Measurements from ENCODE around the gene OSBP2.

Gene OSBP2

DNA sequence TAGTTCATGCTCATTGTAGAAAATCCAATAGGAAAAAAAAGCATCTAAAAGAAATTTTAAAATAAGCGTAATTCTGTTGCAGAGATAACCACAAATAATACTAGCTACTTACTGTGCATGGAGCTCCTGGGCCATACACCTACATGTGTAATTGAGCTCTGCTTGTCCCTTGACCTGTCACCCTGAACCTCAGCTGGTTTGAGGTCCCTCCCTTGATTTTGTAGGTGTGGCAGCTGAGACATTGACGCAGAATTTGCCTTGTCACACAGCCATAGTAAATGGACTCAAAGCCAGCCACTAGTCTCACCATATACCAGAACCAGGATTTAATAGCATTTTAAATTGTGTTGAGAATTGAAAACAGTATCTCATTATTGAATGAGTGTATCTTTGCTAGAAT, 138.6 kb downstream of the OSBP2 start:
- TF ChIP-seq, protein P1, sequence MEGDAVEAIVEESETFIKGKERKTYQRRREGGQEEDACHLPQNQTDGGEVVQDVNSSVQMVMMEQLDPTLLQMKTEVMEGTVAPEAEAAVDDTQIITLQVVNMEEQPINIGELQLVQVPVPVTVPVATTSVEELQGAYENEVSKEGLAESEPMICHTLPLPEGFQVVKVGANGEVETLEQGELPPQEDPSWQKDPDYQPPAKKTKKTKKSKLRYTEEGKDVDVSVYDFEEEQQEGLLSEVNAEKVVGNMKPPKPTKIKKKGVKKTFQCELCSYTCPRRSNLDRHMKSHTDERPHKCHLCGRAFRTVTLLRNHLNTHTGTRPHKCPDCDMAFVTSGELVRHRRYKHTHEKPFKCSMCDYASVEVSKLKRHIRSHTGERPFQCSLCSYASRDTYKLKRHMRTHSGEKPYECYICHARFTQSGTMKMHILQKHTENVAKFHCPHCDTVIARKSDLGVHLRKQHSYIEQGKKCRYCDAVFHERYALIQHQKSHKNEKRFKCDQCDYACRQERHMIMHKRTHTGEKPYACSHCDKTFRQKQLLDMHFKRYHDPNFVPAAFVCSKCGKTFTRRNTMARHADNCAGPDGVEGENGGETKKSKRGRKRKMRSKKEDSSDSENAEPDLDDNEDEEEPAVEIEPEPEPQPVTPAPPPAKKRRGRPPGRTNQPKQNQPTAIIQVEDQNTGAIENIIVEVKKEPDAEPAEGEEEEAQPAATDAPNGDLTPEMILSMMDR (conservative IDR thresholded peaks at IDR 0.05; ENCODE audit: low read length), result no peak
- no peak overlapping the region for H3K4me3 ChIP-seq (ENCODE audit: low read length)
- no peak for DNase-seq (ENCODE audit: low read depth)

DNA sequence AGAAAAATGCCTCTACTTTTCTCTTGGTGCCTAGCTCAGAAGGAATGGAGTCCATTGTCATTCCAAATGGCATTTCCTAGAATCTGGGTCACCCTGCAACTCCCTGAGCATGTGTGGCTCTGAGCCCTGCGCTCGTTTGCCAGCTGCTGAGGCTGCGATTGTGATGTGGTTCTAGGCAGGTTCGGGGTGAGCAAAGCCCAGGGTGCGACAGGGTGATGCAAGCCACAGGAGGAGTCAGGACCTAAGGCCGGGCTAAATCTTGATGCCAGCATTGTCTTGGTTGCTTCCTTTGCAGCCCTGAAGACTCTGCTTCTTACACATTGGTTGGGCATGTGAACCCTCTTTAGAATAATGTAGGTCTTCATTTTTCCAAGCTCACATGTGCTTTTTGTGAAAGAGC, 142.9 kb downstream of the OSBP2 start:
- H3K4me3 ChIP-seq (ENCODE audit: low read length), result no peak overlapping the region
- TF ChIP-seq, protein P1 (conservative IDR thresholded peaks at IDR 0.05; ENCODE audit: low read length), result no peak
- no peak for DNase-seq (ENCODE audit: low read depth)

DNA sequence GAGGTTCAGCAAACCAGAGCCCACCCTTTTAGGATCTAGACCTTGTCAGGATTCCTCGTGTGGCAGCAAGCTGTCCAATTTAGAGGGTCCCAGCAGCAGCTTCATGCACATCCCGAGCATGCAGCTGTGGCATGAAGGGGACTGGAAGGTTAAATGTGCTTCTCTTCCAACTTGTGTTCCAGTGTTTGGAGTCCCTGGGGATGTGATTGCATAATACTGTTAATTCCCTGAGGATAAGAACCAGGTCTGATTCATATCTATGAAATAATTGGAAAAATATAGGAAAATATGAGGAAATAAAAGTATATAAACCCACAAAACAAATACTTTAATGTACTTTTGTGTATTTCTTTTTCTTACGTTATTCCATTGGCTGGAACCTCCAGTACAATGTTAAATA, 143.4 kb downstream of the OSBP2 start:
- no peak for DNase-seq (ENCODE audit: low read depth)

DNA sequence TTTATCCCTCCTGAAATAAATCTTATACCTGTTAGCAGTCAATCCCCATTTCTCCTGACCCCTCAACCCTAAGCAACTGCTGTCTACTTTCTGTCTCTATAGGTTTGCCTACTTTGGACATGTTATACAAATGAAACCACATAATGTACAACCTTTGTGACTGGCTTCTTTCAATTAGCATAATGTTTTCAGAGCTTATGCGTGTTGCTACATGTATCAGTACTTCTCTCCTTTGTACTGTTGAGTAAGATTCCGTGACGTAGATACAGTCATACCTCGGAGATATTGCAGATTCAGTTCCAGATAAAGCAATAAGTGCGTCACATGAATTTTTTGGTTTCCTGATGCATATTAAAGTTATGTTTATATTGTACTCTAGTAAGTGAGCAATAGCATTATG, 146.6 kb downstream of the OSBP2 start:
- TF ChIP-seq, protein P1 (conservative IDR thresholded peaks at IDR 0.05; ENCODE audit: low read length), result no peak
- H3K4me3 ChIP-seq (ENCODE audit: low read length), result no peak overlapping the region
- no peak for DNase-seq (ENCODE audit: low read depth)

More for the DNA sequence above, 143.4 kb downstream of the OSBP2 start:
- no peak overlapping the region for H3K4me3 ChIP-seq (ENCODE audit: low read length)
- TF ChIP-seq, protein P1 (conservative IDR thresholded peaks at IDR 0.05; ENCODE audit: low read length), result no peak

DNA sequence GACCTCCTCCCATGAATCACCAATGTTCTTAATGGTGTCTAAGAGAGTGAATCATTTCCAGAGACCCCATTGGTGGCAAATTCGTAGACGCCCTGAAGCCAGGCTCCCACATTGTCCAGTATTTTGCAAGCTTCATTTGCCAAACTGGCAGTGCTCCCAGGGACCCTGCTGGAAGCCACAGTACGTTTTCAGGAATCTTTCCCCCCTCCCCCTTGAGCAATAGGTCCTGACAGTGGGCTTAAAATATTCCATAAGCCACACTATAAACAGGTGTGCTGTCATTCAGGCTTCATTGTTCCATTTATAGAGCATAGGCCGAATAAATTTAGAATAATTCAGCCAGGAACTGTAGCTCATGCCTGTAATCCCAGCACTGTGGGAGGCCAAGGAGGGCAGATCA, 148.6 kb downstream of the OSBP2 start:
- no peak for DNase-seq (ENCODE audit: low read depth)

DNA sequence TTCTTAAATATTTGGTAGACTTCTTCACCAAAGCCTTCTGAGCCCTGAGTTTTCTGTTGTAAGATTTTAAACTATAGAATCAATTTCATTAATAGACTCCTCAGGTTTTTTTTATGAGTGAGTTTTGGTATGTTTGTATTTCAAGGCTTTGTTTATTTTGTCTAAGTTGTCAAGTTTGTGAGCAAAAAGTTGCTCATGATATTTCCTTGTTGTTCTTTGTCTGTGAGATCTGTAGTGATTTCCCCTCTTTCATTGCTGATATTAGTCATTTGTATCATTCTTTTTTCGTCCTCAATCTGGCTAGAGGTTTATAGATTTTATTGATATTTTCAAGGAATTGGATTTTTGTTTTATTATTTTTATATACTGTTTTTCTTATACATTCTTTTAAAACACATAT, 152.9 kb downstream of the OSBP2 start:
- TF ChIP-seq, protein P1 (conservative IDR thresholded peaks at IDR 0.05; ENCODE audit: low read length), result no peak
- H3K4me3 ChIP-seq (ENCODE audit: low read length), result no peak overlapping the region
- no peak for DNase-seq (ENCODE audit: low read depth)

More for the DNA sequence above, 148.6 kb downstream of the OSBP2 start:
- TF ChIP-seq, protein P1 (conservative IDR thresholded peaks at IDR 0.05; ENCODE audit: low read length), result no peak
- no peak overlapping the region for H3K4me3 ChIP-seq (ENCODE audit: low read length)

DNA sequence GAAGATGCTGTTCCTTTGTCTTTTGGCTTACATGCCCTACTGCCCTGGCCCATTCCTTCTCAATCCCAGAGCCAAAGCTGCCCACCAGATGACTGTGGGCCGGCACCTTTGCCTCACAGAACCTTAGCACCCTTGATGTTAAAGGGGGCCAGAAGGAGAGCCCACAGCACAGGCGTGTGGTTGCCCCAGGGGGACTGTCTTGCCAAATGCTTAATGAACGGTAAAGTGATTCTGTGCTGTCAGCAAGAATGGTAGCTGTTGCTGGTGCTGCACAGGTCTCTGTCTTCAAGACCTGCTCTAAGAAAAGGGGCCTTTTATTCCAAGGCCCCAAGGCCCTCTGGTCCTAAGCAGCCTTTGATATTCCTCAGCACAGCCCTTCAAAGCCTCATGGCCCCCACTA, 160.6 kb downstream of the OSBP2 start:
- no peak for DNase-seq (ENCODE audit: low read depth)
- no peak overlapping the region for H3K4me3 ChIP-seq (ENCODE audit: low read length)
- TF ChIP-seq, protein P1 (conservative IDR thresholded peaks at IDR 0.05; ENCODE audit: low read length), result no peak
